Esophagus squamous epithelium (tissue), 4 donors: Measurements from ENCODE around the gene SNAP29.

Source experiments
- CTCF ChIP-seq, 6 experiments: fragments of 450-650 bp in 4 of 6; fragments of 200-600 bp in 2 of 6; sonication (generic) in 2 of 6; IDR thresholded peaks; one replicate each; pipeline ENCODE4 v1.5.1; 2016 to 2019; ENCODE audit warnings: antibody characterized with exemption in 6 of 6, mild to moderate bottlenecking in 4 of 6, moderate library complexity in 4 of 6
- POLR2A ChIP-seq, 4 donors: fragments of 450-650 bp; IDR thresholded peaks; one replicate each; pipeline ENCODE4 v1.6.1; 2017; ENCODE audit warnings: antibody characterized with exemption in 4 of 4, mild to moderate bottlenecking in 4 of 4, moderate library complexity in 3 of 4

GRCh38 chr22:20873214-20873613 is 14.4 kb downstream of the SNAP29 start:
- TF ChIP-seq CTCF (IDR thresholded peaks at IDR 0.05): no peak
- TF ChIP-seq POLR2A (IDR thresholded peaks at IDR 0.05): no peak
